Measurements from ENCODE around the gene PNCK.

Gene PNCK

GRCh38 chrX:153640045-153640686, 33.4 kb downstream of the PNCK start:
- no peak for DNase-seq

- no peak for DNase-seq
Measured at GRCh38 chrX:153639177-153640044, 34.2 kb downstream of the PNCK start.

GRCh38 chrX:153638436-153639176, 35.0 kb downstream of the PNCK start:
- no peak for DNase-seq

- DNase-seq, result no peak
Measured at GRCh38 chrX:153638041-153638371, 35.6 kb downstream of the PNCK start.

- no peak for DNase-seq
Measured at GRCh38 chrX:153637121-153638040, 36.2 kb downstream of the PNCK start.

GRCh38 chrX:153636716-153637115, 36.9 kb downstream of the PNCK start:
- no peak for DNase-seq

- DNase-seq, result peak; percentile 0
Measured at GRCh38 chrX:153635788-153636668, 37.6 kb downstream of the PNCK start.

GRCh38 chrX:153635388-153635787, 38.2 kb downstream of the PNCK start:
- DNase-seq, result no peak

- DNase-seq, result no peak
Measured at GRCh38 chrX:153634832-153635231, 38.8 kb downstream of the PNCK start.

GRCh38 chrX:153634236-153634635, 39.4 kb downstream of the PNCK start:
- DNase-seq, result no peak

- no peak for DNase-seq
Measured at GRCh38 chrX:153633607-153634180, 39.9 kb downstream of the PNCK start.

GRCh38 chrX:153633048-153633447, 40.6 kb downstream of the PNCK start:
- DNase-seq, result no peak

- DNase-seq, result no peak
Measured at GRCh38 chrX:153632595-153632946, 41.0 kb downstream of the PNCK start.

- no peak for DNase-seq
Measured at GRCh38 chrX:153631907-153632594, 41.6 kb downstream of the PNCK start.

- DNase-seq, result no peak
Measured at GRCh38 chrX:153631346-153631745, 42.3 kb downstream of the PNCK start.

- DNase-seq, result no peak
Measured at GRCh38 chrX:153628665-153629064, 44.9 kb downstream of the PNCK start.

GRCh38 chrX:153628129-153628528, 45.5 kb downstream of the PNCK start:
- no peak for DNase-seq

GRCh38 chrX:153627675-153628111, 45.9 kb downstream of the PNCK start:
- no peak for DNase-seq

- no peak for DNase-seq
Measured at GRCh38 chrX:153626863-153627674, 46.5 kb downstream of the PNCK start.

All from kidney glomerular epithelial cell (primary cell).